ENCODE results near the gene MLLT10. TPM values are rescaled to one million over a fixed set of nuclear protein-coding genes. Genes with fewer than 3 reads are reported as not detected.
A peak's percentile ranks its signal among the peaks of the same experiment; 100 is the strongest.

The MLLT10 gene
- total and polyA plus RNA-seq, 2 of the 8 experiments (the other 6 are each of a cell fraction or from before 2014, with no cell fraction given): 53.1 to 62.1 TPM

DNA sequence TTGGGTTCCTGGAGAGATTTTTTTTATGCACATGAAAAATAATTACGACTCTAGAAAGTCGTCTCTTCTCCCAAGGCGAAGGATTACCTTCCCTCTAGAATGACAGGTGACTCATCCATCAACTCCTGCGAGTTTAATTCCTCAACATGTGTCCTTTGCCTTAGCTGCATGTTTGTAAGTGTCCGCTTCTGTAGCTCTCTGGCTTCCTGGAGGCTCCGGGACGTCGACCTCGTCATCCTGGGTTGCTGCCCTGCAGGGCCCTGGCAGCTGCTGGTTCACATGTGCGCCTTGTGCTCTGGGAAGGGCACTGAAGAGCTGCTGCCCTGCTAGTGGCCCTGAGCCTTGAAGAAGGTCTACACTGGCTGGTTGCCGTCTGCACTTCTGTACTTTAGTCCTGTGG, 210.2 kb downstream of the MLLT10 start:
- Histone ChIP-seq H3K27me3 (replicated peaks in 1 of 4; ENCODE audit: control insufficient read depth in 3 of 4, extremely low read depth in 1 of 4, insufficient read depth in 3 of 4, low read length in 3 of 4) (no peaks in the 10 kb centered on the region), H2AFZ (ENCODE audit: low read length) (no peak overlapping the region), H3K9me3 (ENCODE audit: insufficient read depth in 2 of 2, low read depth in 1 of 2, low read length in 1 of 2) (no peaks in the 10 kb centered on the region), H3K79me2 (ENCODE audit: control insufficient read depth in 1 of 2, insufficient read depth in 2 of 2, low read length in 2 of 2) (no peaks in the 10 kb centered on the region), H4K91ac (replicated peaks; ENCODE audit: insufficient read length, low read length) (no peak overlapping the region), H3K4ac (replicated peaks; ENCODE audit: insufficient read length, low read depth, low read length) (no peak overlapping the region), H3K56ac (replicated peaks; ENCODE audit: insufficient read length, low read depth, low read length) (no peak overlapping the region), H2AK5ac (ENCODE audit: low read depth, low read length) (no peak overlapping the region), H3K9ac (replicated peaks in 1 of 4; ENCODE audit: extremely low read depth in 1 of 4, low read depth in 3 of 4, low read length in 3 of 4) (no peak overlapping the region), H3K36me3 (ENCODE audit: control insufficient read depth in 2 of 4, insufficient read depth in 4 of 4, low read length in 3 of 4) (peaks cover 7 to 57% (median 20%) of the 10 kb centered on the region in 4 experiments), H3K4me2 (ENCODE audit: insufficient read depth in 1 of 2, low read depth in 2 of 2, low read length in 2 of 2) (no peak overlapping the region), H3K27ac (ENCODE audit: low read depth, low read length) (no peak overlapping the region), H2BK20ac (ENCODE audit: low read length) (no peak overlapping the region), H2BK120ac (replicated peaks; ENCODE audit: low read depth, low read length) (no peak overlapping the region), H3K23me2 (ENCODE audit: low read depth, low read length) (no peaks in the 10 kb centered on the region), H2BK15ac (ENCODE audit: low read length) (peak overlapping the region; percentile 10; the same call in 1 of the 2 replicates), H4K5ac (ENCODE audit: insufficient read length, low read depth, low read length) (no peak overlapping the region), H2BK12ac (ENCODE audit: low read depth, low read length) (no peak overlapping the region), H4K20me1 (replicated peaks in 1 of 2; ENCODE audit: control insufficient read depth in 1 of 2, insufficient read depth in 2 of 2, low read length in 2 of 2) (no peaks in the 10 kb centered on the region), H2BK5ac (ENCODE audit: low read depth, low read length) (no peak overlapping the region), H3K4me1 (replicated peaks in 1 of 4; ENCODE audit: control insufficient read depth in 3 of 4, insufficient read depth in 4 of 4, low read length in 3 of 4) (peaks cover 3 to 9% (median 6%) of the 10 kb centered on the region in 4 experiments), H3K23ac (ENCODE audit: insufficient read length) (no peak overlapping the region), H4K8ac (ENCODE audit: extremely low read depth, insufficient read depth, low read length) (no peak overlapping the region), H3K4me3 (ENCODE audit: extremely low read depth in 1 of 4, insufficient read depth in 2 of 4, low read depth in 3 of 4, low read length in 4 of 4) (no peak overlapping the region), H3K79me1 (ENCODE audit: low read depth, low read length) (no peaks in the 10 kb centered on the region; the same call in none of the 2 replicates), H3K14ac (ENCODE audit: insufficient read length) (no peak overlapping the region), H3K18ac (ENCODE audit: extremely low read depth, low read length) (no peak overlapping the region)
- CTCF ChIA-PET (ENCODE audit: partially characterized antibody): no interaction called here
- TF ChIP-seq JUN (IDR thresholded peaks at IDR 0.05; ENCODE audit: low read depth, low read length) (no peak), POLR2A (IDR thresholded peaks at IDR 0.05; ENCODE audit: control extremely low read depth in 1 of 2, low read depth in 2 of 2, low read length in 2 of 2) (no peak; a peak in 1 of 3 replicates), EZH2 (IDR thresholded peaks at IDR 0.05; ENCODE audit: low read depth, low read length, severe bottlenecking) (no peak), FOSL1 (IDR thresholded peaks at IDR 0.05; ENCODE audit: insufficient read depth, low read depth, low read length) (no peak), KDM5A (IDR thresholded peaks at IDR 0.05; ENCODE audit: low read length) (no peak), KDM4A (IDR thresholded peaks at IDR 0.05; ENCODE audit: low read depth, low read length, severe bottlenecking) (no peak), ZNF274 (IDR thresholded peaks at IDR 0.05; ENCODE audit: borderline replicate concordance, extremely low read depth, low read length) (no peak)
- TF ChIP-seq, protein P1, sequence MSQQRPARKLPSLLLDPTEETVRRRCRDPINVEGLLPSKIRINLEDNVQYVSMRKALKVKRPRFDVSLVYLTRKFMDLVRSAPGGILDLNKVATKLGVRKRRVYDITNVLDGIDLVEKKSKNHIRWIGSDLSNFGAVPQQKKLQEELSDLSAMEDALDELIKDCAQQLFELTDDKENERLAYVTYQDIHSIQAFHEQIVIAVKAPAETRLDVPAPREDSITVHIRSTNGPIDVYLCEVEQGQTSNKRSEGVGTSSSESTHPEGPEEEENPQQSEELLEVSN (IDR thresholded peaks at IDR 0.05): no peak
- DNase-seq (ENCODE audit: low read depth in 1 of 2, low spot score in 2 of 2) (no peak), FAIRE-seq (no peak)
- POLR2A ChIA-PET (ENCODE audit: partially characterized antibody): interaction anchor here (1.0 kb wide), 1 partner anchor 245 kb away, joined by 3 read pairs; no protein-coding TSS in a partner anchor
- 90% methylated on average over 11 of the region's 11 CpGs; no CpG with 5 or more reads in 1 of the 2 experiments for WGBS, 2 experiments (ENCODE audit: extremely low coverage in 1 of 2, insufficient coverage in 1 of 2, insufficient read length in 1 of 2, insufficient replicate concordance in 2 of 2, low coverage in 1 of 2, low lambda C conversion rate in 2 of 2, missing lambda C conversion rate in 1 of 2)
